Measurements from ENCODE around the gene WNT2B. TPM values are rescaled to one million over a fixed set of nuclear protein-coding genes. Genes with fewer than 3 reads are reported as not detected.

WNT2B gene
- total and polyA plus RNA-seq, 2 donors (not counting 3 experiments of a cell fraction or from before 2014, with no cell fraction given), result 1.5 to 3.6 TPM

DNA sequence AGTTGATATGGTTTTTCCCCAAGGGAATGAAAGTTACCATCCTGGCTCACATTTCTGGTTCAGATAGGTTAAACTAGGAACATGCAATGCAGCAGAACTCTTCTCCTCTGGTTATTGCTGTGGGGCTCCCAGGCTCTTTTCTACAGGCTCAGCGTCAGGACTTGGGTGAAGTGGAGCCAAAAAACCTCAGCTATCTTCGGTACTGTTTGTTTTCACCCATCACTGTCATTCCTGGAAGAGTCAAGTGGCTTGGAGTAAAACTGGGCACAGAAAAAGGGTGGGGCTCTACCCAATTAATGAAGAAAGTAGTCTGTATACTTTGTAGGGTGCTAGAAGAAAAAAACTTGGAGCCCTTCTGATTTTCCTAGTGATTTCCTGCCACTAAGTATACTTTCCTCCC lies 9.4 kb downstream of the WNT2B start:
- no peak overlapping the region for H3K4me3 ChIP-seq (replicated peaks in 1 of 3; ENCODE audit: insufficient read depth in 1 of 3, low read depth in 1 of 3, low read length in 3 of 3)
- ChIA-PET CTCF (interaction anchor here (3.9 kb wide), 1 partner anchor 16 kb away, joined by 11 read pairs; no protein-coding TSS in a partner anchor), POLR2A (no interaction called here)
- H2AFZ ChIP-seq (ENCODE audit: low read depth, low read length), result no peak overlapping the region
- no peak overlapping the region for H3K27ac ChIP-seq (ENCODE audit: insufficient read depth, low read depth, low read length)
- no peak for DNase-seq (ENCODE audit: low read depth, low spot score)
- no peaks in the 10 kb centered on the region for H3K9me3 ChIP-seq (replicated peaks; ENCODE audit: control insufficient read depth, insufficient read depth, low read length)
- H3K9ac ChIP-seq (replicated peaks; ENCODE audit: extremely low read depth, insufficient read depth, low read length), result no peak overlapping the region
- no TSS peak for BruUV-seq (replicated peaks)
- intact Hi-C loops (cut with micrococcal nuclease), result no loop called here
- no peaks in the 10 kb centered on the region for H3K4me1 ChIP-seq (ENCODE audit: control insufficient read depth, extremely low read depth, insufficient read depth, low read length)
- H3K36me3 ChIP-seq (ENCODE audit: control insufficient read depth in 2 of 2, extremely low read depth in 1 of 2, insufficient read depth in 2 of 2, low read length in 2 of 2), result no peaks in the 10 kb centered on the region
- H3K79me2 ChIP-seq (ENCODE audit: control insufficient read depth, insufficient read depth, low read length), result no peaks in the 10 kb centered on the region
- no peak overlapping the region for H3K4me2 ChIP-seq (ENCODE audit: insufficient read depth, low read length)
- no peak for FAIRE-seq
- H3K9me1 ChIP-seq (replicated peaks; ENCODE audit: control insufficient read depth, extremely low read depth, insufficient read depth, low read length), result no peaks in the 10 kb centered on the region
- H3K27me3 ChIP-seq (ENCODE audit: control insufficient read depth in 2 of 2, insufficient read depth in 2 of 2, low read length in 2 of 2), result no peaks in the 10 kb centered on the region
- no peaks in the 10 kb centered on the region for H4K20me1 ChIP-seq (replicated peaks; ENCODE audit: control insufficient read depth, extremely low read depth, insufficient read depth, low read length)
- TF ChIP-seq MYC (IDR thresholded peaks at IDR 0.05; ENCODE audit: low read depth, low read length) (no peak), EZH2 (IDR thresholded peaks at IDR 0.05; ENCODE audit: borderline replicate concordance, low read depth, low read length, severe bottlenecking) (no peak), GATA2 (IDR thresholded peaks at IDR 0.05; ENCODE audit: insufficient read depth, insufficient read length, low read depth, low read length) (no peak), FOS (IDR thresholded peaks at IDR 0.05; ENCODE audit: borderline replicate concordance, insufficient read depth, low read length) (no peak), POLR2A (IDR thresholded peaks at IDR 0.05; ENCODE audit: low read depth, low read length) (no peak)
- TF ChIP-seq, protein P1, sequence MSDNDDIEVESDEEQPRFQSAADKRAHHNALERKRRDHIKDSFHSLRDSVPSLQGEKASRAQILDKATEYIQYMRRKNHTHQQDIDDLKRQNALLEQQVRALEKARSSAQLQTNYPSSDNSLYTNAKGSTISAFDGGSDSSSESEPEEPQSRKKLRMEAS (IDR thresholded peaks at IDR 0.05; ENCODE audit: insufficient read depth, insufficient read length), result no peak
- TF ChIP-seq, protein P2, sequence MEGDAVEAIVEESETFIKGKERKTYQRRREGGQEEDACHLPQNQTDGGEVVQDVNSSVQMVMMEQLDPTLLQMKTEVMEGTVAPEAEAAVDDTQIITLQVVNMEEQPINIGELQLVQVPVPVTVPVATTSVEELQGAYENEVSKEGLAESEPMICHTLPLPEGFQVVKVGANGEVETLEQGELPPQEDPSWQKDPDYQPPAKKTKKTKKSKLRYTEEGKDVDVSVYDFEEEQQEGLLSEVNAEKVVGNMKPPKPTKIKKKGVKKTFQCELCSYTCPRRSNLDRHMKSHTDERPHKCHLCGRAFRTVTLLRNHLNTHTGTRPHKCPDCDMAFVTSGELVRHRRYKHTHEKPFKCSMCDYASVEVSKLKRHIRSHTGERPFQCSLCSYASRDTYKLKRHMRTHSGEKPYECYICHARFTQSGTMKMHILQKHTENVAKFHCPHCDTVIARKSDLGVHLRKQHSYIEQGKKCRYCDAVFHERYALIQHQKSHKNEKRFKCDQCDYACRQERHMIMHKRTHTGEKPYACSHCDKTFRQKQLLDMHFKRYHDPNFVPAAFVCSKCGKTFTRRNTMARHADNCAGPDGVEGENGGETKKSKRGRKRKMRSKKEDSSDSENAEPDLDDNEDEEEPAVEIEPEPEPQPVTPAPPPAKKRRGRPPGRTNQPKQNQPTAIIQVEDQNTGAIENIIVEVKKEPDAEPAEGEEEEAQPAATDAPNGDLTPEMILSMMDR (IDR thresholded peaks at IDR 0.05; ENCODE audit: extremely low read depth in 1 of 2, insufficient read depth in 1 of 2, low read depth in 1 of 2, low read length in 2 of 2), result no peak
- dilution Hi-C loops (cut with MboI; ENCODE audit: extremely low pct_ligation_motif_present, low sequenced_read_pairs), result no loop called here
